Colon (tissue), 2 donors: ENCODE measurements around the gene MADCAM1.
"Not testable (repeated sequence)": the region's sequence is repeated elsewhere in the genome, so short reads cannot be mapped to it uniquely, and the experiment has no call there.

ENCODE experiments used
- FAIRE-seq: peaks from 2 replicates; lab custom pipeline; 2012; peaks lifted over from hg19 to GRCh38; lab: Jason Lieb, UNC
- donor health status: control.
- donor health status: control.

MADCAM1 gene

GRCh38 chr19:465056-465816, 31.1 kb upstream of the MADCAM1 start:
- no peak for FAIRE-seq

GRCh38 chr19:467554-467953, 28.7 kb upstream of the MADCAM1 start:
- no peak for FAIRE-seq

GRCh38 chr19:468587-469256, 27.6 kb upstream of the MADCAM1 start:
- FAIRE-seq, result no peak

GRCh38 chr19:469833-470232, 26.5 kb upstream of the MADCAM1 start:
- FAIRE-seq, result no peak

GRCh38 chr19:470701-471100, 25.6 kb upstream of the MADCAM1 start:
- no peak for FAIRE-seq

- FAIRE-seq, result no peak
Measured at GRCh38 chr19:472005-472858, 24.1 kb upstream of the MADCAM1 start.

GRCh38 chr19:474126-475078, 21.9 kb upstream of the MADCAM1 start:
- FAIRE-seq, result no peak

- FAIRE-seq, result no peak
Measured at GRCh38 chr19:475360-475759, 20.9 kb upstream of the MADCAM1 start.

GRCh38 chr19:478236-478903, 17.9 kb upstream of the MADCAM1 start:
- no peak for FAIRE-seq

- FAIRE-seq, result no peak
Measured at GRCh38 chr19:478976-479375, 17.3 kb upstream of the MADCAM1 start.

GRCh38 chr19:480016-480855, 16.1 kb upstream of the MADCAM1 start:
- FAIRE-seq, result no peak

GRCh38 chr19:481100-481499, 15.2 kb upstream of the MADCAM1 start:
- FAIRE-seq, result not testable (repeated sequence)

GRCh38 chr19:482186-483041, 13.9 kb upstream of the MADCAM1 start:
- no peak for FAIRE-seq

- no peak for FAIRE-seq
Measured at GRCh38 chr19:483332-484072, 12.8 kb upstream of the MADCAM1 start.

- no peak for FAIRE-seq
Measured at GRCh38 chr19:484494-484893, 11.8 kb upstream of the MADCAM1 start.

GRCh38 chr19:485077-485476, 11.2 kb upstream of the MADCAM1 start:
- no peak for FAIRE-seq

GRCh38 chr19:485583-486236, 10.6 kb upstream of the MADCAM1 start:
- FAIRE-seq, result no peak
